Endothelial cell of umbilical vein (primary cell): ENCODE measurements around the gene ZBTB48. TPM values are rescaled to one million over a fixed set of nuclear protein-coding genes. Genes with fewer than 3 reads are reported as not detected.

ENCODE experiments used
- BruUV-seq: library from RNA; stranded (reverse); fragments of 400-500 nt; replicated peaks from 2 replicates; lab custom pipeline; 2021; lab: Mats Ljungman, UMichigan
- CTCF ChIA-PET: fragments of 300-600, 350-600 bp; sonication (Branson Sonifier 250); formaldehyde crosslinking; loops from one replicate; lab custom pipeline; 2021; ENCODE audit warnings: antibody characterized with exemption, inconsistent platforms; lab: Charles Lee
- POLR2A ChIA-PET: fragments of 300-600, 350-600 bp; sonication (Branson Sonifier 250); formaldehyde crosslinking; loops from one replicate; lab custom pipeline; 2021; ENCODE audit warnings: antibody characterized with exemption, inconsistent platforms; lab: Charles Lee
- DNase-seq: peaks from one replicate; pipeline ENCODE4 v3.0.0-alpha.2; 2011; ENCODE audit warnings: low read depth, low spot score
- FAIRE-seq: peaks from 2 replicates; lab custom pipeline; 2011; peaks lifted over from hg19 to GRCh38; lab: Jason Lieb, UNC
- H2AFZ ChIP-seq: 2 replicates; pipeline ENCODE4 v1.6.0; 2012; ENCODE audit warnings: low read depth, low read length, control low read depth, inconsistent platforms
- H3K27ac ChIP-seq: 2 replicates; pipeline ENCODE4 v1.5.1; 2011; ENCODE audit warnings: low read depth, mild to moderate bottlenecking, control low read depth, low read length, moderate library complexity; ENCODE audit not compliant: insufficient read depth
- H3K27me3 ChIP-seq, 2 experiments: 2 replicates each; pipeline versions ENCODE4 v1.6.0 to v1.6.1; 2011; ENCODE audit warnings: low read length in 2 of 2, mixed read lengths in 1 of 2; ENCODE audit not compliant: control insufficient read depth in 2 of 2, insufficient read depth in 2 of 2
- H3K36me3 ChIP-seq, 2 experiments: 2 replicates in 1 of 2; 3 replicates in 1 of 2; pipeline ENCODE4 v1.5.1; 2011; ENCODE audit warnings: low read length in 2 of 2, mild to moderate bottlenecking in 1 of 2, moderate library complexity in 1 of 2; ENCODE audit not compliant: control insufficient read depth in 2 of 2, insufficient read depth in 2 of 2; ENCODE audit errors: extremely low read depth in 1 of 2
- H3K4me1 ChIP-seq: 3 replicates; pipeline ENCODE4 v1.5.1; 2011; ENCODE audit warnings: mild to moderate bottlenecking, low read length; ENCODE audit not compliant: control insufficient read depth, insufficient read depth; ENCODE audit errors: extremely low read depth
- H3K4me2 ChIP-seq: 2 replicates; pipeline ENCODE4 v1.6.1; 2011; ENCODE audit warnings: low read length, control low read depth, mixed read lengths; ENCODE audit not compliant: insufficient read depth
- H3K4me3 ChIP-seq, 3 experiments: fragments of 200-600 bp in 1 of 3; sonication (generic), shearing (Covaris generic) in 1 of 3; replicated peaks in 1 of 3; 2 replicates each; pipeline ENCODE4 v1.5.1; 2011 to 2016; ENCODE audit warnings: control low read depth in 3 of 3, low read length in 3 of 3, mild to moderate bottlenecking in 2 of 3, inconsistent platforms in 1 of 3, low read depth in 1 of 3, moderate library complexity in 1 of 3; ENCODE audit not compliant: insufficient read depth in 1 of 3
- H3K79me2 ChIP-seq: 2 replicates; pipeline ENCODE4 v1.6.0; 2012; ENCODE audit warnings: low read length, inconsistent platforms; ENCODE audit not compliant: control insufficient read depth, insufficient read depth
- H3K9ac ChIP-seq: replicated peaks from 2 replicates; pipeline ENCODE3; 2011; ENCODE audit warnings: low read length, control low read depth; ENCODE audit not compliant: insufficient read depth; ENCODE audit errors: extremely low read depth
- H3K9me1 ChIP-seq: replicated peaks from 3 replicates; pipeline ENCODE4 v1.6.0; 2011; ENCODE audit warnings: mild to moderate bottlenecking, low read length; ENCODE audit not compliant: control insufficient read depth, insufficient read depth; ENCODE audit errors: extremely low read depth
- H3K9me3 ChIP-seq: replicated peaks from 2 replicates; pipeline ENCODE4 v1.5.1; 2012; ENCODE audit warnings: low read length, inconsistent platforms; ENCODE audit not compliant: control insufficient read depth, insufficient read depth
- H4K20me1 ChIP-seq: replicated peaks from 2 replicates; pipeline ENCODE3; 2011; ENCODE audit warnings: mild to moderate bottlenecking, low read length; ENCODE audit not compliant: control insufficient read depth, insufficient read depth; ENCODE audit errors: extremely low read depth
- CTCF ChIP-seq, 2 donors: IDR thresholded peaks; 1 replicate in 1 of 2; 2 replicates in 1 of 2; pipeline ENCODE4 v1.5.1; 2011; ENCODE audit warnings: low read length in 2 of 2, mild to moderate bottlenecking in 2 of 2, moderate library complexity in 2 of 2, control low read depth in 1 of 2, inconsistent platforms in 1 of 2, low read depth in 1 of 2; ENCODE audit not compliant: insufficient read depth in 1 of 2; ENCODE audit errors: extremely low read depth in 1 of 2
- EZH2 ChIP-seq: IDR thresholded peaks from 2 replicates; pipeline ENCODE4 v1.6.1; 2012; ENCODE audit warnings: borderline replicate concordance, low read depth, mild to moderate bottlenecking, moderate library complexity, low read length, inconsistent platforms; ENCODE audit not compliant: severe bottlenecking
- FOS ChIP-seq: IDR thresholded peaks from 2 replicates; pipeline ENCODE4 v1.6.1; 2011; ENCODE audit warnings: mild to moderate bottlenecking, low read length, moderate library complexity, borderline replicate concordance; ENCODE audit not compliant: insufficient read depth
- GATA2 ChIP-seq: IDR thresholded peaks from 2 replicates; pipeline ENCODE4 v1.7.0; 2011; ENCODE audit warnings: low read depth, mild to moderate bottlenecking, moderate library complexity, mixed read lengths, low read length; ENCODE audit not compliant: insufficient read length, insufficient read depth
- JUN ChIP-seq: IDR thresholded peaks from 2 replicates; pipeline ENCODE4 v1.6.1; 2011; ENCODE audit warnings: borderline replicate concordance, low read depth; ENCODE audit not compliant: insufficient read length, insufficient read depth
- MAX ChIP-seq: IDR thresholded peaks from 2 replicates; pipeline ENCODE4 v1.6.1; 2011; ENCODE audit not compliant: insufficient read depth, insufficient read length
- MYC ChIP-seq: IDR thresholded peaks from one replicate; pipeline ENCODE4 v1.6.1; 2011; ENCODE audit warnings: mild to moderate bottlenecking, low read depth, low read length
- POLR2A ChIP-seq: IDR thresholded peaks from 2 replicates; pipeline ENCODE4 v1.6.1; 2012; ENCODE audit warnings: low read depth, mild to moderate bottlenecking, control low read depth, low read length
- POLR2AphosphoS5 ChIP-seq: IDR thresholded peaks from 2 replicates; pipeline ENCODE4 v1.6.1; 2012; ENCODE audit warnings: low read depth, mild to moderate bottlenecking, control low read depth, low read length, moderate library complexity; ENCODE audit not compliant: insufficient read depth
- dilution Hi-C: fragments of 300-500 bp; cut with MboI; formaldehyde crosslinking; loops from one replicate; pipeline ENCODE4 v1.15.0; 2019; ENCODE audit warnings: low sequenced_read_pairs; ENCODE audit not compliant: extremely low pct_ligation_motif_present
- intact Hi-C: fragments of 100-400 bp; cut with micrococcal nuclease; formaldehyde crosslinking; loops from one replicate; pipeline ENCODE4 v1.10.0; 2022
- polyA plus RNA-seq, 4 experiments: library from polyadenylated mRNA; depleted of rRNA in 3 of 4; stranded (reverse) in 3 of 4; unstranded in 1 of 4; fragments of >200 nt; gene quantifications; 2 replicates each; pipeline versions ENCODE4 v1.2.1 to v1.2.3, GENCODE V29; 2011 to 2012; ENCODE audit warnings: missing spikeins in 1 of 4
- total RNA-seq: library from RNA; stranded (reverse); gene quantifications from 2 replicates; pipeline ENCODE4 v1.2.3, GENCODE V29; 2021

Gene ZBTB48
- total and polyA plus RNA-seq, 2 donors (not counting 3 experiments of a cell fraction or from before 2014, with no cell fraction given) = 20.9 to 25.1 TPM

GRCh38 chr1:6593810-6594209 lies 14.0 kb downstream of the ZBTB48 start:
- H3K27ac ChIP-seq = no peak overlapping the region
- ChIA-PET POLR2A (no interaction called here), CTCF (no interaction called here)
- BruUV-seq = no TSS peak
- H3K36me3 ChIP-seq = peaks cover 6 to 48% of the 10 kb centered on the region in 2 experiments
- H2AFZ ChIP-seq = no peak overlapping the region
- H3K9me3 ChIP-seq = no peaks in the 10 kb centered on the region
- no peak overlapping the region for H3K4me2 ChIP-seq
- H4K20me1 ChIP-seq = no peaks in the 10 kb centered on the region
- no peaks in the 10 kb centered on the region for H3K27me3 ChIP-seq
- intact Hi-C loops (no loop called here), dilution Hi-C loops (no loop called here)
- TF ChIP-seq JUN (no peak), MAX (no peak), CTCF (IDR thresholded peaks at IDR 0.05; ENCODE audit: extremely low read depth in 1 of 2, insufficient read depth in 1 of 2, low read depth in 1 of 2, low read length in 2 of 2) (no peak), POLR2A (no peak), GATA2 (no peak), EZH2 (no peak), POLR2AphosphoS5 (no peak), FOS (no peak), MYC (no peak)
- no peak for FAIRE-seq
- no peak overlapping the region for H3K4me3 ChIP-seq
- peaks cover 24% of the 10 kb centered on the region for H3K79me2 ChIP-seq
- no peak overlapping the region for H3K9ac ChIP-seq
- H3K4me1 ChIP-seq = no peaks in the 10 kb centered on the region
- H3K9me1 ChIP-seq = no peaks in the 10 kb centered on the region
- no peak for DNase-seq
